HG02885 (cell line): ENCODE measurements around the gene ESF1.

ENCODE experiments used
- ATAC-seq: cut with Tn5 transposase; IDR thresholded peaks from one replicate; pipeline ENCODE4 v1.9.1; 2021; ENCODE audit warnings: mild to moderate bottlenecking; ENCODE audit not compliant: unreplicated experiment, poor library complexity

The ESF1 gene

DNA sequence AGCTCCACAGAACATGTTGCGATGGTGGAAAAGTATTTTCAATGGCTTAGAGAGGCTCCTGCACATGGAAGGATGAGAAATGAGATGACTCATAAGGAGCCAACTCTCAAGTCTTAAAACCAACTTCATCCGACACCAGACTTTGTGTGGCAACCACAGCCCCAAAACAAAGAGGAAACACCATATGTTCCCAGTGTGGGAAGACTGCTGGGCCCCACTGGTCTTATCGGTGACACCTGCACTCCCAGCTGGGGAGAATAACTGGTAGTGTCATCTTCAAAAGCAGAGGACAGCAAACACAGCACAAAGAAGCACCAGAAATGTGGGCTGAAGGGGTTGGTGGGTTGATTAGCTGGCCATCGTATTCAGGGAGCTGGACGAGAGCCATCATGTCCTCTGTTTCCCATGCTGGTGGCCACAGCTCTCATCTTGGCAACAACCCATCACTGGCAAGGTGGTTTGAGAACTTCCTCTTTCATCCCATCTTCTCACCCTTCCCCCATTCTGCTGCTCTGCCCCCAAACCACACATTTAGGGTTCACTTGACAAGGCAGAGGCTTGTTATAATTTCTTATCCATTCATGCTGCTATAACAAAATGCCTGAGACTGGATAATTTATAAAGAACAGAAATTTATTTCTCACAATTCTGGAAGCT, 100.0 kb downstream of the ESF1 start:
- ATAC-seq, result peak; percentile 77

- ATAC-seq, result no peak
These were observed 100.9 kb downstream of the ESF1 start for GRCh38 chr20:13683833-13684232.

- peak; percentile 73 for ATAC-seq
These were observed 103.2 kb downstream of the ESF1 start for GRCh38 chr20:13681248-13682125.

GRCh38 chr20:13678944-13679343, 105.8 kb downstream of the ESF1 start:
- ATAC-seq, result no peak

- ATAC-seq, result no peak
These were observed 107.5 kb downstream of the ESF1 start for GRCh38 chr20:13677241-13677640.

DNA sequence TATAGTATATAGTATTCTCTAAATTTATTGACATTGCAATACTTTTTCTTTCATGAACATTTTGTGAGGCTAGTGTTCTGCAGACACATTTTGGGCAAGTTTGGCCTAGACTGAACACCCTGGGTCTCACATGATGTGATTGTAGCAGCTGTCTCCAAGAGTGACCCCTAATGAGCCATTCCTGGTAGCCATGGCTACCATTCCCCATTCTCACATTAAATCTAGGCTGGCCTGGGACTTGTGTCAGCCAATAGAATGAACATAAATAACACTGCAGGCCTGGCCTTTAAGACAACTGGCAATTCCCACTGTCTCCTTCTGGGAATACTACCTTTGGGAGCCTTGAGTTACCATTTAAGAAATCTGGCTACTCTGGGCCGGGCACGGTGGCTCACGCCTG, 108.0 kb downstream of the ESF1 start:
- ATAC-seq, result no peak

- no peak for ATAC-seq
These were observed 112.0 kb downstream of the ESF1 start for GRCh38 chr20:13672690-13673089.

- ATAC-seq, result no peak
These were observed 112.8 kb downstream of the ESF1 start for GRCh38 chr20:13671916-13672378.

- no peak for ATAC-seq
These were observed 113.2 kb downstream of the ESF1 start for GRCh38 chr20:13671512-13671911.

- no peak for ATAC-seq
These were observed 114.6 kb downstream of the ESF1 start for GRCh38 chr20:13670160-13670559.

DNA sequence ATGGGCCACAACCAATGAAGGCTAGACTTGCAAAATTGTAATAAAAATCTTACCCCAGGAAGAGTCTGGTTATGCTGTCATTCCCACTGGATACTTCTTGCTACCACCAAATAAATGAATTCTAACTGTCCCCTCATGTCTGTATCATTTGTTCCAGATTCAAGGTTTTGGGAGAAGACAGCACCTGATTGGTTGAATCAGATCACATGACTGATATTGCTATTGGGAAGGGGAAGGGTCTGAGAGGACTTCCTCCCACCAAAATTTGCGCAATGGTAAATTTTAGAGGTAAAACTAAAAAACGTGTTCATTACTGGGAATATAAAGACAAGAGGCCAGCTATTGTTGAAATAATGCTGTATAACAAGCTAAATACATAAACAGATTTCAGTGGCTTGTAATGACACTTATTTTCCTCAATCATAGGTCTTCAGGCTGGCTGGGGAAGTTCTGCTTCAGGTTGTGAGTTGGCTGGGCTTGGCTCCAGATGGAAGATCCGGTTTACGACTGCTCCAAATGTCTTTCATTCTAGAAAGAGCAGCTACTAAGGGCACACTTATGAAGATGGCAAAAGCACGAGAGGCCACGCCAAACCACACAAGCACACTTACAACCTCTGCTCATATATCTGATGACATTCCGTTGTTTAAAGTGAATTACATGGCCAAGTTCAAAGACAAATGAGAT, 118.9 kb downstream of the ESF1 start:
- no peak for ATAC-seq
